Heart left ventricle (tissue), 13 donors: ENCODE measurements around the gene ZBED1.

Experiments used
- CTCF ChIP-seq, 12 donors: fragments of 200-600 bp; sonication (generic) in 4 of 12; IDR thresholded peaks; one replicate each; pipeline versions ENCODE4 v1.5.0 to v1.8.0; 2018 to 2022; ENCODE audit warnings: antibody characterized with exemption in 12 of 12, mild to moderate bottlenecking in 5 of 12
- POLR2A ChIP-seq, 2 donors: fragments of 450-650 bp; IDR thresholded peaks; one replicate each; pipeline ENCODE4 v1.6.1; 2017; ENCODE audit warnings: antibody characterized with exemption in 2 of 2, mild to moderate bottlenecking in 2 of 2, moderate library complexity in 2 of 2
- donor health status: ischemic (EF 13 %, LVEDD 7.1; RV severe dilation, severe dysfunction).
- donor health status: DM: no; HTN: yes; CAD: no.
- donor health status: DM: no; HTN: no; CAD: no.
- donor health status: ischemic (EF 25% LVEDD 6.9; RV normal size, moderate dysfunction).
- donor health status: ischemic (EF 25% LVEDD 5.7; RV mildly dilated, moderate dysfunction).
- donor health status: ischemic (EF 35%, LVEDD 5.7; RV mildly dilated, moderate dysfunction).
- donor health status: nonischemic (EF 11% LVEDD 7.7; RV severe dilation, severe dysfunction).
- donor health status: DM: yes; HTN: yes; CAD: no.
- donor health status: PGD.
- donor health status: ischemic (EF 29% LVEDD 5.4; RV normal size, mild dysfunction).
- donor health status: nonischemic (EF 23%, LVEDD 6.1; RV moderate dilation, normal function).

DNA sequence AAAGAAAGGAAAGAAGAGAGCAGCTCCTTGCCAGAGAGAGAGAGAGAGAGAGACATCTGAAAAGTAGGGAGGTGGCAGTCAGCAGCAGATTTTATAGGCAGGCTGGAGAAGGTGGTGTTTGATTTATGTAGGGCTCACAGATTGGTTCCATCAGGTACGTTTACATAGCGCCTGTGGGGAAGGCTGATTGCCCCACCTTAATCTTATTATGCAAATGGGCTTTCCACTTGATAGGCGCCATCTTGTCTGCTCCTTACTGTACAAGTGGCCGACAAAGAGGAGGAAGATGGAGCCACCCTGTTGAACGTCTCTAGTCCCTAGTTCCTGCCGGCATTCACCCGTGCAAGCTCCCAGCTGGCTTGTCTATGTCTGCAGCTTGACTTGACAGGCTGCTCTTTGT lies 49.1 kb upstream of the ZBED1 start:
- TF ChIP-seq CTCF (IDR thresholded peaks at IDR 0.05): no peak
- no peak for TF ChIP-seq POLR2A (IDR thresholded peaks at IDR 0.05)
